MCF 10A (cell line): ENCODE results near the gene MCIDAS. TPM values are rescaled to one million over a fixed set of nuclear protein-coding genes. Genes with fewer than 3 reads are reported as not detected.
A peak's percentile ranks its signal among the peaks of the same experiment; 100 is the strongest.

Source experiments
- BruUV-seq: library from RNA; stranded (reverse); fragments of 400-500 nt; replicated peaks from 2 replicates; lab custom pipeline; 2021; lab: Mats Ljungman, UMichigan
- CTCF ChIA-PET: fragments of 300-600 bp; sonication (Branson Sonifier 250); formaldehyde crosslinking; extraction: SDS; loops from one replicate; lab custom pipeline; 2021; ENCODE audit warnings: antibody characterized with exemption, inconsistent platforms; lab: Yijun Ruan, JAX
- POLR2A ChIA-PET: fragments of 300-600, 350-650 bp; sonication (Branson Sonifier 250); formaldehyde crosslinking; extraction: SDS; loops from one replicate; lab custom pipeline; 2020; ENCODE audit warnings: antibody characterized with exemption, inconsistent platforms; lab: Yijun Ruan, JAX
- DNase-seq: peaks from one replicate; pipeline ENCODE4 v3.0.0-alpha.2; 2018; ENCODE audit not compliant: unreplicated experiment
- H3K27ac Mint-ChIP-seq: one replicate; pipeline ENCODE4 v1.8.0; 2022; ENCODE audit warnings: mild to moderate bottlenecking, low read depth, mixed read lengths; ENCODE audit not compliant: unreplicated experiment
- H3K27me3 Mint-ChIP-seq: one replicate; pipeline ENCODE4 v1.8.0; 2022; ENCODE audit warnings: mixed read lengths; ENCODE audit not compliant: insufficient read depth, unreplicated experiment
- H3K36me3 Mint-ChIP-seq: one replicate; pipeline ENCODE4 v1.8.0; 2022; ENCODE audit warnings: mild to moderate bottlenecking, moderate library complexity, mixed read lengths; ENCODE audit not compliant: insufficient read depth, unreplicated experiment
- H3K4me1 Mint-ChIP-seq: one replicate; pipeline ENCODE4 v1.8.0; 2022; ENCODE audit warnings: mixed read lengths; ENCODE audit not compliant: insufficient read depth, unreplicated experiment
- H3K4me3 Mint-ChIP-seq: one replicate; pipeline ENCODE4 v1.8.0; 2022; ENCODE audit warnings: mild to moderate bottlenecking, moderate library complexity, mixed read lengths; ENCODE audit not compliant: unreplicated experiment
- H3K9me3 Mint-ChIP-seq: one replicate; pipeline ENCODE4 v1.8.0; 2022; ENCODE audit warnings: mixed read lengths; ENCODE audit not compliant: unreplicated experiment
- intact Hi-C: fragments of 100-400 bp; cut with micrococcal nuclease; formaldehyde crosslinking; loops from 2 replicates; pipeline ENCODE4 v1.14.1; 2022
- total RNA-seq: library from RNA; stranded (reverse); gene quantifications from 2 replicates; pipeline ENCODE4 v1.2.3, GENCODE V29; 2022
- TF ChIP-seq, protein P1 (sequence below): fragments of 200-600 bp; IDR thresholded peaks from one replicate; pipeline ENCODE4 v1.8.0; 2022; ENCODE audit warnings: antibody characterized with exemption, mild to moderate bottlenecking; ENCODE audit not compliant: unreplicated experiment

MCIDAS gene
- total RNA-seq, 1 experiment from 2014 or later: 1.8 TPM

DNA sequence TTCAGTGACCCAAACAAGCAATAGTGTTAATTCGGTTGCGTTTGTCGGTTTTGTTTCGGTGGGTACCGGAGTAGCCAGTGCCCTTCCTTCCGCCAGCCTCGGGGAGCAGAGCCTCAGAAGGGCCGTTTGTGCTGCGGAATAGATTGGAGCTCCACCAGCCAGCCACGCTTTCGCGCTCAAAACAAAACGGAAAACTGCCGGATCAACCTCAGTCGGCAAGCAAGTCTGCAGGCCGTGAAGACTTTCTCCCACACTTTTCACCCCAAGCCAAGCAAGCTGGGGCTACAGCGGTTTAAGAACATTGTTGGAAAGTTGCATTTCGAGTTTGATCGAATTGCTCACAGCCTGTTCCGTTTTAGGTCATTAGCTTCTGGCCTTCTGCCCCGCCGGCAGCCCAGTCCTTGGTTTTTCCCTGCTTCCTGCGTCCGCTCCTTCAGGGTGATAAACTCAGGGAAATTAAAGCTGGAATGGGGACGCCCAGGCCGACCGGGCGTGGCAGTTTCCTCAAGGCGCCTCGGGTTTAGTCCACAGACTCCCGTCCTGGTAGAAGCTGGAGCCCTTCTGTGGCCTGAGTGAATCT is 7.1 kb upstream of the MCIDAS start:
- intact Hi-C loops: no loop called here
- no peaks in the 10 kb centered on the region for H3K4me1 Mint-ChIP-seq

DNA sequence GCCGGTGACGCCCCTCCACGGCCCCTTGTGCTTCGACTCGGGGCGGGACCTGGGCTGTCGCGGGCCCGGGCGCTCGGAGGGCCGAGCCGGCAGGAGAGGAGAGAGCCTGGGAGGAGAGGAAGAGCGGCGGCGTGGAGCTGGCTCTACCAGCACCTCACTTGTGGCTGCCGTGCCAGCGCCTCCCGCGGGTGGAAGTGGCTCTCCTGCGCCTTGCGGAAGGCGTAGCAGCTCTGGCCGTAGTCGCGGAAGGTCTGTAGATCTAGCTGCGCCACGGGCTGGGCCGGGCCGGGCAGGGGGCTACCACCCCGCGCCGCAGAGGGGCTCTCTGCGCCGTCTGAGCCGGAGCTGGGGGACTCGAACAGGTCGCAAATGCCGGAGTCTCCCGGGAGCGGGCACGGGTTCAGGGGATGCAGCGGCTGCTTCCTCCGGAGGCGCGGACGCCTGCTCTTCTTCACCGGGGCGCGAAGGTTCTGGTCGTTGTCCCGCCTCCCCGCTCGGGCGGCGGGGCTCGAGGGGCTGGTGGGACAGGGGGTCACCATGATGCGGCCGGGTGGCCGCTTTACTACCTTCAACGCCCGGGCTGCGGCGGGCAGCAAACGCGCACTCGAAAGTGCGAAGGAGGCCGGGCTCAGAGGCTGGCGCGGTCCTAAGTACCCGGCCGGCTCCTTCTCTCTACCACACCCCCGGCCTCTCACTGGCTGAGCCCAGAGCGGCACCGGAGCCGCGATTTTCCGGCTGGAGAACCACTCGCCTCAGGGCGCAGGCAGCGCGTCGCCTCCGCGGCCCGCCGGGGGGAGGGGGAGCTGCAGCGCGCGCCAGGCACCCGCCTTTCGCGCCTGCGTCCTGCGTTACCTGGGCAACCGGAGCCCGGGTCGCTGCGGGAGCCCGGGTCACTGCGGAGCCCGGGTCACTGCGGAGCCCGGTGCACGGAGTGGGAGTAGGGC is 6.1 kb upstream of the MCIDAS start, which contains the start of gene CCNO:
Gene CCNO (minus strand): TSS at position 624 of the 944 bp plus-strand sequence. CDS start 85 bp downstream, at position 539.
- peak within 1 kb of the TSS; percentile 90 for H3K27ac Mint-ChIP-seq
- H3K27me3 Mint-ChIP-seq: no peaks in the 10 kb centered on the region
- no peaks in the 10 kb centered on the region for H3K9me3 Mint-ChIP-seq
- TSS peak; percentile 32 for BruUV-seq
- ChIA-PET POLR2A (interaction anchor here (0.5 to 5.8 kb wide), 39 partner anchors 9 to 1305 kb away, joined by 3 to 113 read pairs (median 5); partner anchors contain the start of genes CDC20B, DHX29, GPX8 and IL31RA), CTCF (interaction anchor here (0.6 to 4.1 kb wide), 19 partner anchors 10 to 289 kb away, joined by 3 to 20 read pairs (median 4); partner anchors contain the start of genes DHX29, GPX8 and MTREX)
- peak; percentile 89 for DNase-seq
- H3K4me3 Mint-ChIP-seq: peak within 1 kb of the TSS; percentile 98
- TF ChIP-seq, protein P1, sequence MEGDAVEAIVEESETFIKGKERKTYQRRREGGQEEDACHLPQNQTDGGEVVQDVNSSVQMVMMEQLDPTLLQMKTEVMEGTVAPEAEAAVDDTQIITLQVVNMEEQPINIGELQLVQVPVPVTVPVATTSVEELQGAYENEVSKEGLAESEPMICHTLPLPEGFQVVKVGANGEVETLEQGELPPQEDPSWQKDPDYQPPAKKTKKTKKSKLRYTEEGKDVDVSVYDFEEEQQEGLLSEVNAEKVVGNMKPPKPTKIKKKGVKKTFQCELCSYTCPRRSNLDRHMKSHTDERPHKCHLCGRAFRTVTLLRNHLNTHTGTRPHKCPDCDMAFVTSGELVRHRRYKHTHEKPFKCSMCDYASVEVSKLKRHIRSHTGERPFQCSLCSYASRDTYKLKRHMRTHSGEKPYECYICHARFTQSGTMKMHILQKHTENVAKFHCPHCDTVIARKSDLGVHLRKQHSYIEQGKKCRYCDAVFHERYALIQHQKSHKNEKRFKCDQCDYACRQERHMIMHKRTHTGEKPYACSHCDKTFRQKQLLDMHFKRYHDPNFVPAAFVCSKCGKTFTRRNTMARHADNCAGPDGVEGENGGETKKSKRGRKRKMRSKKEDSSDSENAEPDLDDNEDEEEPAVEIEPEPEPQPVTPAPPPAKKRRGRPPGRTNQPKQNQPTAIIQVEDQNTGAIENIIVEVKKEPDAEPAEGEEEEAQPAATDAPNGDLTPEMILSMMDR: peak; percentile 20
- intact Hi-C loops: loop anchor here (2.0 kb wide), 2 partner anchors 60 to 74 kb away; partner anchors contain the start of genes CDC20B, DHX29 and MTREX
- H3K36me3 Mint-ChIP-seq: no peaks in the 10 kb centered on the region
- H3K4me1 Mint-ChIP-seq: no peaks in the 10 kb centered on the region

More for the DNA sequence above, 7.1 kb upstream of the MCIDAS start:
- ChIA-PET POLR2A (interaction anchor here (0.6 to 5.8 kb wide), 27 partner anchors 10 to 1304 kb away, joined by 3 to 113 read pairs (median 8); partner anchors contain the start of genes CDC20B, DHX29, GPX8 and MTREX), CTCF (interaction anchor here (0.7 to 4.1 kb wide), 8 partner anchors 8 to 84 kb away, joined by 3 to 20 read pairs (median 6); partner anchors contain the start of genes CDC20B, DHX29 and MTREX)
- peak overlapping the region; percentile 54 for H3K27ac Mint-ChIP-seq
- DNase-seq: peak; percentile 53
- no peaks in the 10 kb centered on the region for H3K36me3 Mint-ChIP-seq
- BruUV-seq: TSS peak; percentile 36
- H3K9me3 Mint-ChIP-seq: no peaks in the 10 kb centered on the region
- peak overlapping the region; percentile 98 for H3K4me3 Mint-ChIP-seq
- no peaks in the 10 kb centered on the region for H3K27me3 Mint-ChIP-seq
- TF ChIP-seq, protein P1: no peak

DNA sequence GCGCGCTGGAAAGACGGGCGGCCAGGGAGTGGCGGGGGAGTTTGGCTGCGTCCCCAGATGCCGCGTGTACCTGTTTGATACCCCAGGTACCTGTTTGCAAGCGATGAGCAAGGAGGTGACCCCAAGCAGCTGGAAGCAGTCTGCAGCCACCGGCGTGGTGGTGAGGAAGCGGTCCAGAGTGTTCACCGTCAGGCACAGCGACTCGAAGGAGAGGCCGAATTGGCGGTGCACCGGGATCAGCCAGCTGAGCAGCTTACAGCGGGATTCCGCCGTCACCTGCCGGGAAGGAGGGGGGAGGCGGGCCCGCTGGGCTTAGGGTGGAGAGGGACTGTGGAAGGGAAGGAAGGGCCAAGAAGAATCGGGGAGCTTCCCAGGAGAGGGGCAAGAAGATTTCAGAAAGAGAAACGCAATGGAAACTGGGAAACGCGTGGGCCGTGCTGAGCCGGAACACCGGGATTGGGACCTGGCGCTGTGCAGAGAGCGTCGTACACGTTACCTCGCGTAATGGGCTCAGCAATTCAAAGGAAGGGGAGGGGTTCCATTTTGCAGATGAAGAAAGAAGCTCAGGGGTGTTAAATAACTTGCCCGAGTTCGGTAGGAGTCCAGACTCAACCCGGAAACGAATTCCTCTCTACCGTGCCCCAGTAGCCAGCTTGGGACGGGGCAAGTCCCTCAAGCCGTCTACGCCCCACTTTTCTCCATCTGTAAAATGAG is 5.3 kb upstream of the MCIDAS start:
- Mint-ChIP-seq H3K27me3 (no peaks in the 10 kb centered on the region), H3K36me3 (no peaks in the 10 kb centered on the region), H3K4me1 (no peaks in the 10 kb centered on the region), H3K27ac (peak overlapping the region; percentile 90), H3K9me3 (no peaks in the 10 kb centered on the region), H3K4me3 (peak overlapping the region; percentile 98)
- TF ChIP-seq, protein P1: no peak
- POLR2A ChIA-PET: interaction anchor here (0.6 to 5.8 kb wide), 33 partner anchors 9 to 1945 kb away, joined by 3 to 113 read pairs (median 5); partner anchors contain the start of genes CDC20B, DHX29, GPX8 and IL31RA
- no TSS peak for BruUV-seq
- CTCF ChIA-PET: interaction anchor here (0.7 to 4.1 kb wide), 23 partner anchors 9 to 459 kb away, joined by 3 to 20 read pairs (median 4); partner anchors contain the start of genes DHX29, GPX8 and MTREX
- intact Hi-C loops: loop anchor here (2.0 kb wide), 2 partner anchors 60 to 74 kb away; partner anchors contain the start of genes CDC20B, DHX29 and MTREX
- peak; percentile 79 for DNase-seq
